KBM-7 (cell line): ENCODE measurements around the gene RACGAP1.

ENCODE experiments used
- DNase-seq: peaks from one replicate; pipeline ENCODE4 v3.0.0-alpha.2; 2015
- in situ Hi-C: fragments of 300-500 bp; cut with MboI; formaldehyde crosslinking; loops from 2 replicates; pipeline ENCODE4 v1.14.3; 2020; ENCODE audit warnings: low sequenced_read_pairs, low pct_unique_long_range_greater_than_20kb, mixed read lengths

RACGAP1 gene, protein sequence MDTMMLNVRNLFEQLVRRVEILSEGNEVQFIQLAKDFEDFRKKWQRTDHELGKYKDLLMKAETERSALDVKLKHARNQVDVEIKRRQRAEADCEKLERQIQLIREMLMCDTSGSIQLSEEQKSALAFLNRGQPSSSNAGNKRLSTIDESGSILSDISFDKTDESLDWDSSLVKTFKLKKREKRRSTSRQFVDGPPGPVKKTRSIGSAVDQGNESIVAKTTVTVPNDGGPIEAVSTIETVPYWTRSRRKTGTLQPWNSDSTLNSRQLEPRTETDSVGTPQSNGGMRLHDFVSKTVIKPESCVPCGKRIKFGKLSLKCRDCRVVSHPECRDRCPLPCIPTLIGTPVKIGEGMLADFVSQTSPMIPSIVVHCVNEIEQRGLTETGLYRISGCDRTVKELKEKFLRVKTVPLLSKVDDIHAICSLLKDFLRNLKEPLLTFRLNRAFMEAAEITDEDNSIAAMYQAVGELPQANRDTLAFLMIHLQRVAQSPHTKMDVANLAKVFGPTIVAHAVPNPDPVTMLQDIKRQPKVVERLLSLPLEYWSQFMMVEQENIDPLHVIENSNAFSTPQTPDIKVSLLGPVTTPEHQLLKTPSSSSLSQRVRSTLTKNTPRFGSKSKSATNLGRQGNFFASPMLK

DNA sequence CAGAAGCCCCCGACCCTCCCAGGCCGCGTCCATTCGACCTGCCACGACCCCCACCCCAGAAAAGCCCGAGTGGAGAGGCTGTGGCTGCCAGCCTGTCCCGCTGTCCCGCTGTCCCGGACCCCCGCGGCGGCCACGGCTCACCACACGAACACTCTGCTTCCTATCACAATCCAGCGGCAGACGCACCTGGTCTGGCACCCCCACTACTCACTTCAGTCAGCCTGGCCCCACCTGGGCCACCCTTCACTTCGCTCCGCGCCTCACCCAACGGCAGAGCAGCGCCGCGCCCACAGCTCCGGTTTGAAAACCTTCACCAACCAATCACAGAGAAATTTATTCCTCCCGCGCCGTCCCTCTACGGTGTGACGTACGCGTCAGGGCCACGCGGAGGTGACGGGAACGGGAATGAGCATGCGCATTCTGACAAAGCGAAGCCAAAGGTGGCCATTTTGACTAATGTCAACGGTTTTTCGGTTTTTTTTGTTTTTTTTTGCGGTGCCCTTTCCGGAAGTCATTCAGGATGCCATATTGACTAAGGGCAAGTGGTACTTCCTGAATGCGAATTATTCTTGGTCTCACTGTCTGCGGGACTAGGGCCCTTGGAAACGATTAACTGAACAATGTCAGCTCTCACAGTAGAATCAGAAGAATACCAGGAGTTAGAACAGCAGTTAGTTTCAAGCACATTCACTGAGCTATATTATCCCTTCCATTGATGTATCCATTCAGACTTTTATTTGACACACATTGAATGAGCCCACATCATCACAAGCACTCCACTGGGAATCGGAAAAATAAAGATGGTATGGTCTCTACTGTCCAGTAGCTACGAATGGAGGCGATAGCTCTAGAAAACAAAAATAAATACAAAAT lies at the start of gene RACGAP1:
TSS of gene RACGAP1 (minus strand) at position 308 of the 873 bp plus-strand sequence. CDS start 8,779 bp downstream, outside the sequence.
- in situ Hi-C loops, result no loop called here
- peak; percentile 99 for DNase-seq

GRCh38 chr12:50073712-50074111 lies 48.4 kb upstream of the RACGAP1 start:
- DNase-seq, result no peak
- in situ Hi-C loops, result no loop called here

GRCh38 chr12:50073206-50073605 lies 47.9 kb upstream of the RACGAP1 start:
- no peak for DNase-seq
- in situ Hi-C loops, result no loop called here

- in situ Hi-C loops, result no loop called here
- no peak for DNase-seq
These were observed 47.1 kb upstream of the RACGAP1 start for GRCh38 chr12:50072198-50072907.

DNA sequence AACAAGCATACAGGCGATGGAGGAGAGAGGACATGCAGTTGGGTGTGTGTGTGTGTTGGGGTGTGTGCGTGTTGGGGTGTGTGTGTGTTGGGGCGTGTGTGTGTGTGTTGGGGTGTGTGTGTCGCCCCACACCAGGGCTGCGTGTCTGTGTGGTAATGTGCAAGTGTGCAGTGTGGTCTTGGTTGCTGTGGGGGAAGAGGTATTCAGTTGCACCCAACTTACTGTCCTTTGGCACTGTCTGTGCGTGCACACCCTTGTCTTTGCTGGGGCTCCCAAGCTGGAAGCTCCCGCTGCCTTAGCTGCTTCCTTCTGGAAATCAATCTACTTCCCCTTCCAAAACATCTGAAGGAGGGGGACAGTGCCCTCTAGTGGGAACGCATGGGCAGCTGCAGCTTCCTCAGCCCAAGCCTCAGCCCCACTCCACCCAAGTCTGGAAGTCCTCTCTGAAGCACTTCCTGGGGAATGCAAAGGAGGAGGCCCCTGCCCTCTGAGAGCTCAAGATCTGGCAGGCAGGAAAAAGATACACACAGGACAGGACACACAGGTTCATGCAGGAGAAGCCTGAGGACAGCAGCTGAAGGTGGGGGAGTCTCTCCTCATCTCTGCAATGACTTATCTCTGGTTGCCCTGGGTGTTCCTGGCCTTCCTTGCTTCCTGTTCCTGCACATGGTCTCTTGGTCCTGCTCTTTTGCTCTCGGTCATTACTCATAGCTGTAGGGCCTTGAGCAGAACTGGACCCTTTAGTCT lies 45.2 kb upstream of the RACGAP1 start:
- DNase-seq, result peak; percentile 88
- in situ Hi-C loops, result no loop called here

DNA sequence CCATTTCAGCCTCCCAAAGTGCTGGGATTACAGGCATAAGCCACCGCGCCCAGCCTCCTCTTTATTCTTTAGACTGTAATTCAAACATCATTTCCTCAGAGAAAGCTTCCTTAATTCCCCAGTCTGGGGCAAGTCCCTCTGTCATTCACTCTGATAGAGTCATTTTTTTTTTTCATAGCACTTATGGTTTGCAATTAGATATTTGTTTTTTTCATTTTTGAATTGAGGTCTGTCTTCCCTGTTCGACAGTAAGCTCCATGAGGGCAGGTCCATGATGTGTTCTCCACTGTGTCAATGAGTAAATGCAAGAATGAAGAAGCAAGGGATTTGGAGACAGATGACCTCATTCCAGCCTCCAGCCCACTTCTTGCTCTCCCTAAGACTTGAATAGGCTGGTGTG lies 44.2 kb upstream of the RACGAP1 start:
- in situ Hi-C loops, result loop anchor here (10.0 kb wide), 1 partner anchor 95 kb away; the partner anchor contains the start of gene AQP6
- no peak for DNase-seq

GRCh38 chr12:50069069-50069468 lies 43.8 kb upstream of the RACGAP1 start:
- DNase-seq, result no peak
- in situ Hi-C loops, result loop anchor here (10.0 kb wide), 1 partner anchor 94 kb away; the partner anchor contains the start of gene AQP6

- in situ Hi-C loops, result loop anchor here (10.0 kb wide), 1 partner anchor 92 kb away; the partner anchor contains the start of gene AQP6
- DNase-seq, result no peak
These were observed 41.1 kb upstream of the RACGAP1 start for GRCh38 chr12:50066402-50066801.

- DNase-seq, result no peak
- in situ Hi-C loops, result loop anchor here (10.0 kb wide), 1 partner anchor 91 kb away; the partner anchor contains the start of gene AQP6
These were observed 40.5 kb upstream of the RACGAP1 start for GRCh38 chr12:50065726-50066310.

- in situ Hi-C loops, result loop anchor here (10.0 kb wide), 1 partner anchor 88 kb away; the partner anchor contains the start of gene AQP6
These were observed 37.6 kb upstream of the RACGAP1 start for GRCh38 chr12:50062728-50063460.

GRCh38 chr12:50061946-50062686 lies 36.8 kb upstream of the RACGAP1 start:
- no peak for DNase-seq
- in situ Hi-C loops, result loop anchor here (10.0 kb wide), 1 partner anchor 87 kb away; the partner anchor contains the start of gene AQP6

More at GRCh38 chr12:50062728-50063460, 37.6 kb upstream of the RACGAP1 start:
- no peak for DNase-seq

DNA sequence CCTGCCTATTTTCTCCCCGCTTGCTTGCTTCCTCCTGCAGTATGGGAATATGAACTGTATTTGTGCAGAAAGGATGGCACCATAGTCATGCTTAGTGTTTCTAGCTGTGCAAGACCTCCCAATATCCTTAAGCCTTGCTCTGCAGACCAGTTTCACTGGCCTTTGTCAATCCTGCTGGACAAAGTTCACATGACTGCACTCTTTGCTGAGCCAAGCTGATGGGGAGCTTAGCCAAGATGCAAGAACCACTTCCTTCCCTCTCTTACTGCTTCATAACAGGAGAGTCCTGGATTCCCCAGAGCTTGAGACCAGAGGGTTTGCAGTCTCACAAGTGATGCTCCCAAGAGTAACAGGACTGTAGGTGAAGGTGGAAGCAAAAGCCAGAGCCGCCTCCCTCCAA lies 35.9 kb upstream of the RACGAP1 start:
- DNase-seq, result no peak
- in situ Hi-C loops, result loop anchor here (10.0 kb wide), 1 partner anchor 86 kb away; the partner anchor contains the start of gene AQP6

GRCh38 chr12:50060120-50060468 lies 34.8 kb upstream of the RACGAP1 start:
- DNase-seq, result no peak
- in situ Hi-C loops, result loop anchor here (10.0 kb wide), 1 partner anchor 85 kb away; the partner anchor contains the start of gene AQP6

DNA sequence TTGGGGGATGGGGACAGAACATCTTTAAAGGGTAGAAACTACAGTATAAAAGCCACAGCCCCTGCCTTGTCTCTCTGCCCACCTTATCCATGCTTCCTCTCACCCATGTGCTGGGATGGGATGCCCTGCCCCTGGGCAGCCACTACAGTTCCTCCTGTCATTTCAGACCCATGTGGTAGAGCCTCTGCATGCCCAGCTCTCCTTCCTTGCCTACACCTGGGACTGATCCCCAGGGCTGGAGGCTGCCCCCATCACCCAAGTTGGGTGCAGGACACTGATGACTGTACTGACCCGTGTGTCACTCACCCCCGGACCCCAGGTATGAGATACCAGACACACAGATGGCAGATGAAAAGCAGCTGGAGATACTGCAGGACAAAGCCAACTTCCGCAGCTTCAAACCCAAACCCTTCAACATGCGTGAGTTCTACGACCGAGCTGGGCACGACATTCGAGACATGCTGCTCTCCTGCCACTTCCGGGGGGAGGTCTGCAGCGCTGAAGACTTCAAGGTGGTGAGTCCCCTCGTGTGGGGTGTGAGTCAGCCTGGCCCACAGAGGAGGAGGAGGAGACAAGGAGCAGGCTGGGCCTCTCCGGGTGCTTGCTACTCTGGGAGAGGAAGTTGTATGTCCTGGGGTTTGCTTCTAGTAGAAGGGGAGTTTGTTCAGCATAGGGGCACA lies 34.3 kb upstream of the RACGAP1 start:
- in situ Hi-C loops, result loop anchor here (10.0 kb wide), 1 partner anchor 85 kb away; the partner anchor contains the start of gene AQP6
- no peak for DNase-seq

DNA sequence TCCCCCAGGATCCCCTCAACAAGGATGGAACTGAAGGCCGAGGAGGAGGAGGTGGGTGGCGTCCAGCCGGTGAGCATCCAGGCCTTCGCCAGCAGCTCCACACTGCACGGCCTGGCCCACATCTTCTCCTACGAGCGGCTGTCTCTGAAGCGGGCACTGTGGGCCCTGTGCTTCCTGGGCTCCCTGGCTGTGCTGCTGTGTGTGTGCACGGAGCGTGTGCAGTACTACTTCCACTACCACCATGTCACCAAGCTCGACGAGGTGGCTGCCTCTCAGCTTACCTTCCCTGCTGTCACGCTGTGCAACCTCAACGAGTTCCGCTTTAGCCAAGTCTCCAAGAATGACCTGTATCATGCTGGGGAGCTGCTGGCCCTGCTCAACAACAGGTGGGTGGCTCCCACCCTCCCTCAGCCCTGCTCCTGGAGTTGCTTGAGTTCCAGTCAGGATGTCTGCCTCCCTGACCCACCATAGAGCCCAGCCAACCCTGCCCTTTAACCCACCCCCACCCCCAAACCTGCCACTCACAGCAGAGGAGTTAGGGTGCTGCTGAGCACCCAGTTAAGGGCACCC lies 33.5 kb upstream of the RACGAP1 start:
- in situ Hi-C loops, result no loop called here
- DNase-seq, result no peak
